Keratinocyte (primary cell): ENCODE results near the gene FCRL1.

Experiments
- CTCF ChIP-seq, 3 experiments: IDR thresholded peaks in 1 of 3; conservative IDR thresholded peaks in 1 of 3; optimal IDR thresholded peaks in 1 of 3; 2 replicates in 2 of 3; 3 replicates in 1 of 3; pipeline versions ENCODE3 to v1.5.1; 2011; ENCODE audit warnings: low read length in 3 of 3, mild to moderate bottlenecking in 3 of 3, moderate library complexity in 2 of 3, control low read depth in 1 of 3, inconsistent platforms in 1 of 3; ENCODE audit not compliant: insufficient read depth in 2 of 3; ENCODE audit errors: extremely low read depth in 1 of 3
- EZH2 ChIP-seq: IDR thresholded peaks from one replicate; pipeline ENCODE4 v1.6.1; 2012; ENCODE audit warnings: inconsistent platforms, mild to moderate bottlenecking, low read length, moderate library complexity

DNA sequence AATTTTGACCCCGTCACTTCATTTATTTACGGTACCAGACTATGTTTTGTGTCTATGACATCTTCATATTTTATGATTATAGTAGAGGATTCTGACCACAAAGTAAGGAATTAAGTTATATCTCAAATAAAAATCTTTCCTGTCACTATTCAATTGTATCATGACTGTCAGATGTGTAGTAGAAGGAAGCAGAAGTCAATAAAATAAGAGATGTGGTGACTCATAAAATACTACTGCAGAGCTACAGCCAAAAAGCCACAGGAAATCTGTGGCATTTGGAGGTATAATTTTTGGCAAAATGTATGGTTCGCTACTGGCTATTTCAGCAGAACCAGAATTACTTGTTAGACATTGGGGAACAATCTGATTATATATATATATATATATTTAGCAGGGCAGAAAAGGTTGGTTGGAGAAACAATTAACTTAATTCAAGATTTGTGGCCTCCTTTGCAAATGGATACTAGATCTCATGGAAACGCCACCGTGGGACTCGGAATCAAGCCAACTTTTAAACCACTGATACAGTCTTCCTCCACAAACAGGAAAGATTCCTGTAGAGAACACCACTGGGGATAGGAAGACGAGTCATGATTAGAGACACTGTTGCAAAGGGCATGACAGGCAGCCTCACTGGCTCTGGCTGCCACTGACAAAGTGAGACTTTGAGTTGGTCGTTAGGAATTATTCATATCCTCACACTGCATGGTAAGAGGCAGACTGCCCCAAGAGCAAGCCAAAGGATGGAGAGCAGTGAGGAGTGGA lies 48.1 kb downstream of the FCRL1 start:
- no peak for TF ChIP-seq EZH2
- no peak for TF ChIP-seq CTCF (optimal IDR thresholded peaks at IDR 0.05 in 1 of 3, IDR thresholded peaks at IDR 0.05 in 1 of 3, conservative IDR thresholded peaks at IDR 0.05 in 1 of 3; ENCODE audit: extremely low read depth in 1 of 3, insufficient read depth in 2 of 3, low read length in 3 of 3)
